ENCODE data around the gene ASB5. TPM values are rescaled to one million over a fixed set of nuclear protein-coding genes. Genes with fewer than 3 reads are reported as not detected.

Gene ASB5
- total RNA-seq, 1 experiment from 2014 or later, result not detected

DNA sequence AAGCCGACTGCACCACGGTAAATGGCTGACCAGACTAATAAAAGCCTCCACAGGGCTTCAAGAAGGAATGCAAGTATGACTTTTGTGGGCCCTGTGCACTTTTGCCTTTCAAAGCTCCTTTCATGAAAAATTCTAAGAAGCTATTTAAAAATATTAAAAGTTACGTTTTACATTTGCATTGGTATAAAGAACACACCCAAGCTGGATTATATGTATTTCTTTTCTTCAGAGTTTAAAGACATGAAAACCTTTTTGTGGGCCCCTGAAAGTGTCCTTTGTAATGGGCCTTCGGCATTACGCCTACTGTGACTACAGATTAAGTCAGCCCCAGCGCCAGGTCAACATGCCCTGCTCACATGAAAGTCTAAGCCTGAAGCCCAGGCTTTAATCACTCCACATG lies 20.5 kb upstream of the ASB5 start:
- no peak for TF ChIP-seq POLR2A (IDR thresholded peaks at IDR 0.05; ENCODE audit: borderline replicate concordance, extremely low read depth, insufficient read depth, insufficient read length)
- no peak for TF ChIP-seq ELF1 (IDR thresholded peaks at IDR 0.05; ENCODE audit: borderline replicate concordance, low read depth)
- no peak for TF ChIP-seq SRF (IDR thresholded peaks at IDR 0.05; ENCODE audit: low read depth)
- TF ChIP-seq POLR2AphosphoS5 (IDR thresholded peaks at IDR 0.05; ENCODE audit: low read depth, low read length), result no peak
- TF ChIP-seq EZH2phosphoT487 (IDR thresholded peaks at IDR 0.05; ENCODE audit: borderline replicate concordance), result no peak
- TF ChIP-seq CEBPB (IDR thresholded peaks at IDR 0.05; ENCODE audit: low read depth), result no peak
- no peak for TF ChIP-seq SP1 (IDR thresholded peaks at IDR 0.05; ENCODE audit: low read depth)
- TF ChIP-seq TCF7L2 (IDR thresholded peaks at IDR 0.05; ENCODE audit: borderline replicate concordance, extremely low read depth, insufficient read depth, insufficient read length), result no peak
- no peak for TF ChIP-seq EZH2 (IDR thresholded peaks at IDR 0.05)
- TF ChIP-seq JUND (IDR thresholded peaks at IDR 0.05), result no peak
- TF ChIP-seq, protein P1, sequence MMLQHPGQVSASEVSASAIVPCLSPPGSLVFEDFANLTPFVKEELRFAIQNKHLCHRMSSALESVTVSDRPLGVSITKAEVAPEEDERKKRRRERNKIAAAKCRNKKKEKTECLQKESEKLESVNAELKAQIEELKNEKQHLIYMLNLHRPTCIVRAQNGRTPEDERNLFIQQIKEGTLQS (IDR thresholded peaks at IDR 0.05), result no peak
- TF ChIP-seq, protein P2, sequence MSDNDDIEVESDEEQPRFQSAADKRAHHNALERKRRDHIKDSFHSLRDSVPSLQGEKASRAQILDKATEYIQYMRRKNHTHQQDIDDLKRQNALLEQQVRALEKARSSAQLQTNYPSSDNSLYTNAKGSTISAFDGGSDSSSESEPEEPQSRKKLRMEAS (IDR thresholded peaks at IDR 0.05), result no peak
- no peak for TF ChIP-seq FOSL1 (IDR thresholded peaks at IDR 0.05; ENCODE audit: low read depth)
- TF ChIP-seq, protein P3, sequence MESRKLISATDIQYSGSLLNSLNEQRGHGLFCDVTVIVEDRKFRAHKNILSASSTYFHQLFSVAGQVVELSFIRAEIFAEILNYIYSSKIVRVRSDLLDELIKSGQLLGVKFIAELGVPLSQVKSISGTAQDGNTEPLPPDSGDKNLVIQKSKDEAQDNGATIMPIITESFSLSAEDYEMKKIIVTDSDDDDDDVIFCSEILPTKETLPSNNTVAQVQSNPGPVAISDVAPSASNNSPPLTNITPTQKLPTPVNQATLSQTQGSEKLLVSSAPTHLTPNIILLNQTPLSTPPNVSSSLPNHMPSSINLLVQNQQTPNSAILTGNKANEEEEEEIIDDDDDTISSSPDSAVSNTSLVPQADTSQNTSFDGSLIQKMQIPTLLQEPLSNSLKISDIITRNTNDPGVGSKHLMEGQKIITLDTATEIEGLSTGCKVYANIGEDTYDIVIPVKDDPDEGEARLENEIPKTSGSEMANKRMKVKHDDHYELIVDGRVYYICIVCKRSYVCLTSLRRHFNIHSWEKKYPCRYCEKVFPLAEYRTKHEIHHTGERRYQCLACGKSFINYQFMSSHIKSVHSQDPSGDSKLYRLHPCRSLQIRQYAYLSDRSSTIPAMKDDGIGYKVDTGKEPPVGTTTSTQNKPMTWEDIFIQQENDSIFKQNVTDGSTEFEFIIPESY (IDR thresholded peaks at IDR 0.05; ENCODE audit: extremely low read depth, insufficient replicate concordance, low read length), result no peak
- no peak for TF ChIP-seq CBX3 (IDR thresholded peaks at IDR 0.05; ENCODE audit: low read depth)
- no peak for TF ChIP-seq RAD21 (IDR thresholded peaks at IDR 0.05; ENCODE audit: low read depth)
- no peak for TF ChIP-seq EGR1 (IDR thresholded peaks at IDR 0.05; ENCODE audit: low read depth)
- TF ChIP-seq ZFX (IDR thresholded peaks at IDR 0.05), result no peak
- TF ChIP-seq, protein P4, sequence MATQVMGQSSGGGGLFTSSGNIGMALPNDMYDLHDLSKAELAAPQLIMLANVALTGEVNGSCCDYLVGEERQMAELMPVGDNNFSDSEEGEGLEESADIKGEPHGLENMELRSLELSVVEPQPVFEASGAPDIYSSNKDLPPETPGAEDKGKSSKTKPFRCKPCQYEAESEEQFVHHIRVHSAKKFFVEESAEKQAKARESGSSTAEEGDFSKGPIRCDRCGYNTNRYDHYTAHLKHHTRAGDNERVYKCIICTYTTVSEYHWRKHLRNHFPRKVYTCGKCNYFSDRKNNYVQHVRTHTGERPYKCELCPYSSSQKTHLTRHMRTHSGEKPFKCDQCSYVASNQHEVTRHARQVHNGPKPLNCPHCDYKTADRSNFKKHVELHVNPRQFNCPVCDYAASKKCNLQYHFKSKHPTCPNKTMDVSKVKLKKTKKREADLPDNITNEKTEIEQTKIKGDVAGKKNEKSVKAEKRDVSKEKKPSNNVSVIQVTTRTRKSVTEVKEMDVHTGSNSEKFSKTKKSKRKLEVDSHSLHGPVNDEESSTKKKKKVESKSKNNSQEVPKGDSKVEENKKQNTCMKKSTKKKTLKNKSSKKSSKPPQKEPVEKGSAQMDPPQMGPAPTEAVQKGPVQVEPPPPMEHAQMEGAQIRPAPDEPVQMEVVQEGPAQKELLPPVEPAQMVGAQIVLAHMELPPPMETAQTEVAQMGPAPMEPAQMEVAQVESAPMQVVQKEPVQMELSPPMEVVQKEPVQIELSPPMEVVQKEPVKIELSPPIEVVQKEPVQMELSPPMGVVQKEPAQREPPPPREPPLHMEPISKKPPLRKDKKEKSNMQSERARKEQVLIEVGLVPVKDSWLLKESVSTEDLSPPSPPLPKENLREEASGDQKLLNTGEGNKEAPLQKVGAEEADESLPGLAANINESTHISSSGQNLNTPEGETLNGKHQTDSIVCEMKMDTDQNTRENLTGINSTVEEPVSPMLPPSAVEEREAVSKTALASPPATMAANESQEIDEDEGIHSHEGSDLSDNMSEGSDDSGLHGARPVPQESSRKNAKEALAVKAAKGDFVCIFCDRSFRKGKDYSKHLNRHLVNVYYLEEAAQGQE (IDR thresholded peaks at IDR 0.05; ENCODE audit: low read depth), result no peak
- no peak for TF ChIP-seq ZNF274 (IDR thresholded peaks at IDR 0.05; ENCODE audit: low read depth, low read length)
- Histone ChIP-seq H3K4me3 (replicated peaks in 1 of 2; ENCODE audit: low read depth in 1 of 2, low read length in 2 of 2) (no peak overlapping the region), H3K27me3 (ENCODE audit: insufficient read depth, low read length) (no peaks in the 10 kb centered on the region), H3K9me3 (ENCODE audit: control insufficient read depth in 1 of 2, insufficient read depth in 1 of 2, low read depth in 1 of 2, low read length in 2 of 2) (no peaks in the 10 kb centered on the region), H3K79me2 (ENCODE audit: insufficient read depth, low read length) (no peaks in the 10 kb centered on the region), H3K27ac (ENCODE audit: low read depth, low read length) (no peak overlapping the region), H4K20me1 (ENCODE audit: insufficient read depth) (no peaks in the 10 kb centered on the region), H3K9ac (ENCODE audit: low read length) (no peak overlapping the region), H3K36me3 (ENCODE audit: control insufficient read depth in 1 of 2, insufficient read depth in 2 of 2, low read length in 2 of 2) (no peaks in the 10 kb centered on the region), H3K9me2 (ENCODE audit: insufficient read depth) (no peaks in the 10 kb centered on the region), H3K4me1 (ENCODE audit: control insufficient read depth in 1 of 2, insufficient read depth in 2 of 2, low read length in 2 of 2) (no peaks in the 10 kb centered on the region), H3K4me2 (ENCODE audit: low read length) (no peak overlapping the region), H2AFZ (ENCODE audit: low read depth, low read length, poor library complexity, severe bottlenecking) (no peak overlapping the region)
- RAD21 ChIA-PET (ENCODE audit: low non-redundant PET in 1 of 2, low total read pairs in 2 of 2, uncharacterized antibody in 2 of 2, unreplicated experiment in 2 of 2), result no interaction called here
- POLR2A ChIA-PET, result no interaction called here
- intact Hi-C loops (cut with micrococcal nuclease), result no loop called here
- no peak for DNase-seq (ENCODE audit: low read depth, low spot score)
- CTCF ChIA-PET, result no interaction called here
- BruUV-seq (replicated peaks), result no TSS peak
- no peak for ATAC-seq
